CD14-positive monocyte (primary cell): ENCODE measurements around the gene ZNF619. TPM values are rescaled to one million over a fixed set of nuclear protein-coding genes. Genes with fewer than 3 reads are reported as not detected.
A peak's percentile ranks its signal among the peaks of the same experiment; 100 is the strongest.

Experiments
- DNase-seq, 3 donors: peaks; one replicate each; pipeline ENCODE4 v3.0.0-alpha.2; 2011 to 2022
- H2AFZ ChIP-seq: 2 replicates; pipeline ENCODE4 v1.6.0; 2012; ENCODE audit warnings: mild to moderate bottlenecking, low read depth, low read length, inconsistent platforms; ENCODE audit not compliant: insufficient read depth, poor library complexity, severe bottlenecking
- H3K27ac ChIP-seq, 2 donors: 1 replicate in 1 of 2; 2 replicates in 1 of 2; pipeline ENCODE4 v1.5.1; 2012 to 2013; ENCODE audit warnings: low read length in 2 of 2, control low read depth in 1 of 2, inconsistent platforms in 1 of 2, low read depth in 1 of 2, mild to moderate bottlenecking in 1 of 2
- H3K27me3 ChIP-seq, 2 donors: one replicate each; pipeline versions ENCODE4 v1.6.0 to v1.6.1; 2011 to 2013; ENCODE audit warnings: low read length in 2 of 2; ENCODE audit not compliant: control insufficient read depth in 2 of 2, insufficient read depth in 2 of 2
- H3K36me3 ChIP-seq, 2 donors: replicated peaks in 1 of 2; 1 replicate in 1 of 2; 2 replicates in 1 of 2; pipeline versions ENCODE4 v1.5.1 to v1.6.1; 2012 to 2013; ENCODE audit warnings: low read length in 2 of 2, control low read depth in 1 of 2, inconsistent platforms in 1 of 2, mild to moderate bottlenecking in 1 of 2; ENCODE audit not compliant: insufficient read depth in 2 of 2, control insufficient read depth in 1 of 2
- H3K4me1 ChIP-seq, 2 donors: 1 replicate in 1 of 2; 2 replicates in 1 of 2; pipeline versions ENCODE4 v1.5.1 to v1.6.1; 2012 to 2013; ENCODE audit warnings: low read length in 2 of 2, control low read depth in 1 of 2, inconsistent platforms in 1 of 2, mild to moderate bottlenecking in 1 of 2, moderate library complexity in 1 of 2; ENCODE audit not compliant: insufficient read depth in 2 of 2, control insufficient read depth in 1 of 2
- H3K4me2 ChIP-seq: replicated peaks from 2 replicates; pipeline ENCODE3; 2012; ENCODE audit warnings: low read length, moderate library complexity, mild to moderate bottlenecking; ENCODE audit not compliant: poor library complexity, severe bottlenecking; ENCODE audit errors: extremely low read depth
- H3K4me3 ChIP-seq, 3 experiments: fragments of 200-600 bp in 1 of 3; sonication (generic) in 1 of 3; replicated peaks in 1 of 3; 1 replicate in 2 of 3; 2 replicates in 1 of 3; pipeline ENCODE4 v1.5.1; 2011 to 2013; ENCODE audit warnings: low read length in 3 of 3, mild to moderate bottlenecking in 3 of 3, control low read depth in 2 of 3, low read depth in 2 of 3, inconsistent platforms in 1 of 3, moderate library complexity in 1 of 3
- H3K79me2 ChIP-seq: 2 replicates; pipeline ENCODE4 v1.6.0; 2012; ENCODE audit warnings: mild to moderate bottlenecking, control low read depth, inconsistent platforms, low read length, moderate library complexity; ENCODE audit not compliant: insufficient read depth
- H3K9ac ChIP-seq: 2 replicates; pipeline ENCODE4 v1.6.0; 2017; ENCODE audit warnings: low read length, mild to moderate bottlenecking; ENCODE audit not compliant: insufficient read depth, poor library complexity, severe bottlenecking
- H3K9me3 ChIP-seq, 2 donors: replicated peaks in 1 of 2; 1 replicate in 1 of 2; 2 replicates in 1 of 2; pipeline versions ENCODE4 v1.5.1 to v1.6.1; 2012 to 2013; ENCODE audit warnings: low read length in 2 of 2, control low read depth in 1 of 2; ENCODE audit not compliant: control insufficient read depth in 1 of 2, insufficient read depth in 1 of 2
- H4K20me1 ChIP-seq: 2 replicates; pipeline ENCODE4 v1.6.0; 2012; ENCODE audit warnings: mild to moderate bottlenecking, low read length, control low read depth, moderate library complexity; ENCODE audit not compliant: insufficient read depth
- H3K27ac Mint-ChIP-seq, 7 donors: one replicate each; pipeline ENCODE4 v1.8.0; 2020; ENCODE audit warnings: mild to moderate bottlenecking in 7 of 7, mixed read lengths in 7 of 7, moderate library complexity in 6 of 7, inconsistent platforms in 2 of 7
- H3K27me3 Mint-ChIP-seq, 3 donors: one replicate each; pipeline ENCODE4 v1.8.0; 2021 to 2022; ENCODE audit warnings: low read depth in 3 of 3, mild to moderate bottlenecking in 3 of 3, mixed read lengths in 3 of 3, moderate library complexity in 3 of 3, inconsistent platforms in 1 of 3
- H3K36me3 Mint-ChIP-seq, 2 donors: one replicate each; pipeline ENCODE4 v1.8.0; 2020; ENCODE audit warnings: mixed read lengths in 2 of 2, inconsistent platforms in 1 of 2, mild to moderate bottlenecking in 1 of 2
- H3K4me1 Mint-ChIP-seq: one replicate; pipeline ENCODE4 v1.8.0; 2020; ENCODE audit warnings: mild to moderate bottlenecking, mixed read lengths
- H3K4me3 Mint-ChIP-seq, 2 donors: one replicate each; pipeline ENCODE4 v1.8.0; 2020; ENCODE audit warnings: mild to moderate bottlenecking in 2 of 2, mixed read lengths in 2 of 2, moderate library complexity in 1 of 2
- H3K9me3 Mint-ChIP-seq, 7 donors: one replicate each; pipeline ENCODE4 v1.8.0; 2020 to 2022; ENCODE audit warnings: mixed read lengths in 7 of 7, mild to moderate bottlenecking in 6 of 7, moderate library complexity in 6 of 7, inconsistent platforms in 2 of 7
- WGBS: methylation state at CpG from one replicate; pipeline ENCODE4 v1.1.5; 2013; ENCODE audit warnings: missing lambda C conversion rate; ENCODE audit not compliant: insufficient coverage; 5-methylcytosine and 5-hydroxymethylcytosine counted together
- intact Hi-C, 2 donors: fragments of 100-400 bp; cut with micrococcal nuclease; formaldehyde crosslinking; loops; one replicate each; pipeline versions ENCODE4 v1.15.0 to v1.15.1; 2023
- polyA plus RNA-seq, 3 donors: library from polyadenylated mRNA; depleted of rRNA in 1 of 3; unstranded in 2 of 3; stranded (reverse) in 1 of 3; fragments of 300-500 nt in 2 of 3; fragments of >200 nt in 1 of 3; fragmentation: Illumina TruSeq in 2 of 3; gene quantifications; 1 replicate in 2 of 3; 2 replicates in 1 of 3; pipeline ENCODE4 v1.2.3, GENCODE V29; 2012 to 2021
- TF ChIP-seq, protein P1 (sequence below): fragments of 200-600 bp; IDR thresholded peaks from one replicate; pipeline ENCODE4 v1.8.0; 2022; ENCODE audit warnings: antibody characterized with exemption, mild to moderate bottlenecking

ZNF619 gene
- polyA plus RNA-seq, 3 donors: 1.6 to 3.4 (median 1.8) TPM

DNA sequence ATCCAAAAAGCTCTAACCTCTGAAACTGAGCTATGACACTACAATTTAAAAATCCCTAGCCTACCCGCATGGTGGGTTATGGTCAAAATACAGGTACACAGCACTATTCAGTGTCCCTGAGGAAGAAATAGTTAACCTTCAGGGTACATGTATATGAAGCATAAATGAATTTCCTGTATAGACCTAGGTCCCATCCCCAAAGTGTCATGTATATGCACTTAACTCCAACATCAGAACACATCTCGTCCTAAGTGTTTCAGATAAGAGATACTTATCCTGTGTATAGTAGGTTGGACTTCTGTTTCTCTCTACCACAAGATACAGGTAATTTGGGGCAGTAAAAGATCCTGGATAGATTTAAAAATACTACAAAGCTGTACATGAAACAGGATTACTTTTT is 13.3 kb upstream of the ZNF619 start:
- H4K20me1 ChIP-seq: peaks cover 8% of the 10 kb centered on the region
- intact Hi-C loops: loop anchor here in 1 of 2 donors (5.0 kb wide), 1 partner anchor 774 kb away; no protein-coding TSS in a partner anchor
- H3K9me3 ChIP-seq: no peaks in the 10 kb centered on the region
- no peak overlapping the region for H3K4me3 ChIP-seq
- peaks cover 15% of the 10 kb centered on the region for H3K79me2 ChIP-seq
- peaks cover 0 to 2% (median 0%) of the 10 kb centered on the region in 7 donors for H3K9me3 Mint-ChIP-seq
- H3K36me3 Mint-ChIP-seq: peaks cover 67 to 75% of the 10 kb centered on the region in 2 donors
- peaks cover 0 to 2% of the 10 kb centered on the region in 2 donors for H3K4me1 ChIP-seq
- peaks cover 8% of the 10 kb centered on the region for H3K4me1 Mint-ChIP-seq
- H3K27me3 Mint-ChIP-seq: peaks cover 0 to 2% (median 0%) of the 10 kb centered on the region in 3 donors
- WGBS: no CpG with 5 or more reads among the region's 2 CpGs
- no peaks in the 10 kb centered on the region for H3K27me3 ChIP-seq
- TF ChIP-seq, protein P1, sequence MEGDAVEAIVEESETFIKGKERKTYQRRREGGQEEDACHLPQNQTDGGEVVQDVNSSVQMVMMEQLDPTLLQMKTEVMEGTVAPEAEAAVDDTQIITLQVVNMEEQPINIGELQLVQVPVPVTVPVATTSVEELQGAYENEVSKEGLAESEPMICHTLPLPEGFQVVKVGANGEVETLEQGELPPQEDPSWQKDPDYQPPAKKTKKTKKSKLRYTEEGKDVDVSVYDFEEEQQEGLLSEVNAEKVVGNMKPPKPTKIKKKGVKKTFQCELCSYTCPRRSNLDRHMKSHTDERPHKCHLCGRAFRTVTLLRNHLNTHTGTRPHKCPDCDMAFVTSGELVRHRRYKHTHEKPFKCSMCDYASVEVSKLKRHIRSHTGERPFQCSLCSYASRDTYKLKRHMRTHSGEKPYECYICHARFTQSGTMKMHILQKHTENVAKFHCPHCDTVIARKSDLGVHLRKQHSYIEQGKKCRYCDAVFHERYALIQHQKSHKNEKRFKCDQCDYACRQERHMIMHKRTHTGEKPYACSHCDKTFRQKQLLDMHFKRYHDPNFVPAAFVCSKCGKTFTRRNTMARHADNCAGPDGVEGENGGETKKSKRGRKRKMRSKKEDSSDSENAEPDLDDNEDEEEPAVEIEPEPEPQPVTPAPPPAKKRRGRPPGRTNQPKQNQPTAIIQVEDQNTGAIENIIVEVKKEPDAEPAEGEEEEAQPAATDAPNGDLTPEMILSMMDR: no peak
- no peak overlapping the region for H3K4me2 ChIP-seq
- no peak overlapping the region for H2AFZ ChIP-seq
- peak overlapping the region in 2 of 7 donors; percentile 18 to 30 for H3K27ac Mint-ChIP-seq
- peaks cover 52 to 82% of the 10 kb centered on the region in 2 donors for H3K36me3 ChIP-seq
- H3K4me3 Mint-ChIP-seq: no peak overlapping the region
- no peak overlapping the region for H3K9ac ChIP-seq
- DNase-seq: no peak
- H3K27ac ChIP-seq: no peak overlapping the region

DNA sequence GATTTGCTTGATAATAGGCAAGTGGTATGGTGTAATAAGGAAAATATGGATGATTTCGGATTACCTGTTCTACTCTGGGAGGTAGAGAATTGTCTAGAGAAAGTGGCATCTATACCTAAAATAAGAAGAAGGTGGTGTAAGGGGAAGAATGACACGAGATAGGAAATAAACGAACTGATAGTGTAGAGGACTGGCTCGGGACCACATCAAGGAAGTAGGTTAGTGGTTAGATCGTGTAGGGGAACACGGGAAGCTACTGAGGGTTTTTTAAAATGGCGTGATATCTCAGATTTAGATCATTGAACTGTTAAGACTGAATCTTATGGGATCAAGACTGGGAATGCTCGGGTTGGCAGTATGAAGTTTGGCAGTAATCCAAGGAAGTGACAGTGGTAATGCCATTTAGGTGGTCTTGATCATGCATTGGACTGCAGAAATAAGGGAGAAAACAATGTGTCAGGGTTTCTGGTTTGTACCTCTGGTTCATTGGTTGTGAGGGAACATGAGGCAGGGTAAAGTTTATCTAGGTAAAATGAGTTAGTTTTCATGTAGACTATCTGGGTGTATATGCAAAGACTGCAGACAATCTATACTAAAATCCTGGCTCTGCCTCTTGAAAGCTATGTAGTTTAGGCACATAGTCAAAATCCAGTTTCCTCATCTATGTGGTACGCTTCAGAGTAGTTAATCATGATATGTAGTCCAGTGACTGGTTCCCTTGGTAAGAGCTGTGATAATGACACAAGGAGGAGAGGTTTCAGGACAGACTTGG is 12.4 kb upstream of the ZNF619 start:
- peaks cover 5% of the 10 kb centered on the region for H3K79me2 ChIP-seq
- intact Hi-C loops: loop anchor here in 1 of 2 donors (5.0 kb wide), 1 partner anchor 773 kb away; no protein-coding TSS in a partner anchor

More for the DNA sequence above, 12.4 kb upstream of the ZNF619 start:
- no peak overlapping the region for H3K4me3 Mint-ChIP-seq
- no peak for DNase-seq
- Histone ChIP-seq H3K27me3 (no peaks in the 10 kb centered on the region), H3K4me1 (no peaks in the 10 kb centered on the region), H2AFZ (no peak overlapping the region), H3K4me3 (no peak overlapping the region), H3K36me3 (peaks cover 43 to 73% of the 10 kb centered on the region in 2 donors), H3K9ac (no peak overlapping the region), H3K4me2 (no peak overlapping the region), H3K27ac (no peak overlapping the region), H3K9me3 (no peaks in the 10 kb centered on the region), H4K20me1 (peaks cover 3% of the 10 kb centered on the region)
- 43% methylated on average over 8 of the region's 9 CpGs for WGBS
- peaks cover 59 to 65% of the 10 kb centered on the region in 2 donors for H3K36me3 Mint-ChIP-seq
- peaks cover 5% of the 10 kb centered on the region for H3K4me1 Mint-ChIP-seq
- peaks cover 0 to 3% (median 0%) of the 10 kb centered on the region in 7 donors for H3K9me3 Mint-ChIP-seq
- TF ChIP-seq, protein P1: no peak
- H3K27ac Mint-ChIP-seq: peak overlapping the region in 2 of 7 donors; percentile 39 to 43
- peaks cover 0 to 2% (median 0%) of the 10 kb centered on the region in 3 donors for H3K27me3 Mint-ChIP-seq
